Raji (cell line): ENCODE data around the gene CABYR.

ENCODE experiments used
- POLR2A ChIP-seq: IDR thresholded peaks from 2 replicates; pipeline ENCODE4 v1.6.1; 2011; ENCODE audit warnings: low read depth, low read length, control low read depth; ENCODE audit not compliant: insufficient read depth

Gene CABYR

DNA sequence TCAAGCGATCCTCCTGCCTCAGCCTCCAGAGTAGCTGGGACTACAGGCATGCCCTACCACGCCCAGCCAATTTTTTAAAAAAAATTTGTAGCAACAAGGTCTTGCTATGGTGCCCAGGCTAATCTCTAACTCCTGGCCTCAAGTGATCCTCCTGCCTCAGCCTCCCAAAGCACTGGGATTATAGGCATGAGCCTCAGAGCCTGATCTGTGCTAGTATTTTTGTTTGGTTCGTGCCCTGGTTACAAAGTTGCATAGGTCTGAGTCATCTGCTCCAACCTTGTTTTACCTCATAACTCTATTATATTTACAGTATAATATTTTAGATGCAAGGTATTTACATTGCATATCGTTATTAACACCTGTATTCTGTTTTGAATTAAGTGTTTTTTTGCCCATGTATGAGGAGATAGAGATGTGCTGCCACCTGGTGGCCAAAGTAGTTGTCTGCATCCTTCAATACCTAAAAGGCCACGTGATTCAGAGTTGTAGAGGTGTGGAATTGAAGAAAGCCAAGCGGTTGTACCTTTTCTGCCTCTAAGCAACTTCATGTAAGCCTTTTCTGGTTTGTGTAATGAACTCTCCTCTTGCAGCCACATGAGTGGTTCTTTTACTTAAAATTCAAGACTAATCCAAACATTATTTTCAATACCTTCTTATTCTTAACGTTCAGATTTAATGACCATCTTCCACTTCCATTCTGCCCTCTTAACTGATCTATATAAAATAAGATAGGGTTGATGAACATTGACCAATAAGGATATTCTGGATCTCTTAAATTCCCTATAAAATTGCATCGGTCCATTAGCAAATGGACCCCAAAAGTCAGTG, 19.9 kb upstream of the CABYR start:
- TF ChIP-seq POLR2A = no peak

DNA sequence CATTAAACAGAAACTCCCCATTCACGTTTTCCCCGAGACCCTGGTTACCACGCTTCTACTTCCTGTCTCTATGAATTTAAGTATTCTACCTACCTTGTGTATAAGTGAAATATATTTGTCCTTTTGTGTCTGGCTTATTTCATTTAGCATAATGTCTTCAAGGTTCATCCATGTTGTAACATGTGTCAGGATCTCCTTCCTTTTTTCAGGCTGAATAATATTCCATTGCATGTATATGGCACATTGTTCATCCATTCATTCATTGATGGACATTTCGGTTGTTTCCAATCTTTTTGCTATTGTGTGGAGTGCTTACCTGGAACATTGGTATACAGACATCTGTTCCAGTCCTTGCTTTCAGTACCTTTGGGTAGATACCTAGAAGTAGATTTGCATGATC, 18.2 kb upstream of the CABYR start:
- no peak for TF ChIP-seq POLR2A

DNA sequence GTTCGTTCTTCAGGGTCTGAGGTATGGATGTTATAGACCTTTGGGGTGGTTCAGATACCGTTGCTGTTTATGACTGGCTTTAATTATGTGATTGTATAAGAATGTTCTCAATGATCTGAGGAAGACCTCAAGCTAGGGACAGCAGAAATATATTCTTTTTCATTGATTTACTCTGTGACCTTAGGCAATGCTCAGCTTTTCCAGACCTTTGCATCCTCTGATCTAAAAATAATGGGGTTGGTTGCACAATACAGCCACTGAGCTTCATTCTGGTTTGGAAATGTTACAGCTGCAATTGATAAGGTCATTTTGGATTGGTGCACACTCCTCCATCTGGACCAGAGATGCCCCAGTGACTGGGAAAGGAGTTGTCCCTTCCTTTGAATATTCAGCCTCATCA, 17.2 kb upstream of the CABYR start:
- TF ChIP-seq POLR2A = no peak

DNA sequence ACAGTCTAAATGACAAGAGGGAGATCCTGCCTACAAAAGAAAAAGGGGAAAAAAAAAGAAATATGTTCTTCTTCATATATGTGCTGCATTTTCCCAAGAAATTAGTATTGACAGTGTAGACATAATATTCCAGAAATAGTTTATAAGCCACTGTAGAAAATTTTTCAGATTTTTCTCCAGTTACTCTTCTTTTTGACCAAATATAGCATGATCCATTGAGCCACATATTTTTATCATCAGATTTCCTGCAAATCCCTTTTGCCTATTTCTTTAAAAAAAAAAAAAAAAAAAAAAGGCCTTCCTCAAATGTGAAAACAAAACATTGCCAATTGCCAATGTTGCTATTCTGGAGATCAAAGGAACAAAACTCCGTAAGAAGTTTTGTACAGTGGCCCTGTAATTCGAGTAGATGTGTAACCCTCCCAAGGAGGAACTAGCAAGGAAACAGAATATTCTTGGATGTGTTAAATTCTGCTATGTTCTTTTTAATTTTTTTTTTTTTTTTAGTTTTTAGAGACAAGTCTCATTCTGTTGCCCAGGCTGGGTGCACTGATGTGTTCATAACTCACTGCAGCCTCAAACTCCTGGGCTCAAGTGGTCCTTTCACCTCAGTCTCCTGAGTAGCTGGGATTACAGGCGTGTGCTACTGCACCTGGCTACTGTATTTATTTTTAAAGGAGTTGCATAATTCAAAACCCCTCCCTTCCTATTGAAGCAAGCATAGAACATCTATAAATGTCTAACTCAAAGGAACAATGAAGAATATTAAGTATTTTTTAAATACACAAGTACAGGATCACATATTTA, 12.5 kb upstream of the CABYR start:
- TF ChIP-seq POLR2A = no peak

DNA sequence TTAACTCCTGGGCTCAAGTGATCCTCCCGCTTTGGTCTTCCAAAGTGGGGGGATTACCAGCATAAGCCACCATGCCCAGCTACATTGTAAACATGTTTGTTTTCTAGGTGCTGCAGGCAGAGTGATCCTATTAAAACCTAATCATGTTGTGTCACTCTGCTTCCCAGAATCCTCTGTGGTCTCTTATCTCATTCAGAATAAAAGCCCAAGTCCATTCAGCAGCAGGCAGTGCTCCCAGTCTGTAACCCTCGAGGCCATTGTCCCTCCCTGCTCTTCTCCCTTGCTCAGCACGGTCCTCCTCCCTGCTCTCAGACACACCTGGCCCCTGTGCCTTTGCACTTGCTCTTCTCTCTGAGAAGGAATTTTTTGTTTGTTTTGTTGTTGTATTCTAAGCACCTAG, 11.1 kb upstream of the CABYR start:
- TF ChIP-seq POLR2A = no peak

DNA sequence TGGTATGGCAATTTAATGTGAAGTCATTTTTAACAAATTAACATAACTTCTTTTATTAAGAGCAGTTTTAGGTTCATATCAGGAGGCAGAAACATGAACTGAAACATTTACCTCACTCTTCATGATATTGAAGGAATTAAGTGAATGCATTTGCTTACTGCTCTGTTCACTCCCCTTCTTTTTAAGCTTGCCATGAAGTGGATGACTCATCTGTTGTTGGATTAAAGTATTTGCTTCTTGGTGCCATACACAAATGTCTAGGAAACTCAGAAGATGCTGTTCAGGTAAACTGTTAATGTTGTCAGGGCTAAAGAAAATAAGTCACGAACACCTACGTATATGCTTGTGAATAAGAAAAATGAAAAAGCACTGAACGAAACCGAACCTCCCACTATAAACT, 10.2 kb upstream of the CABYR start:
- TF ChIP-seq POLR2A = no peak

DNA sequence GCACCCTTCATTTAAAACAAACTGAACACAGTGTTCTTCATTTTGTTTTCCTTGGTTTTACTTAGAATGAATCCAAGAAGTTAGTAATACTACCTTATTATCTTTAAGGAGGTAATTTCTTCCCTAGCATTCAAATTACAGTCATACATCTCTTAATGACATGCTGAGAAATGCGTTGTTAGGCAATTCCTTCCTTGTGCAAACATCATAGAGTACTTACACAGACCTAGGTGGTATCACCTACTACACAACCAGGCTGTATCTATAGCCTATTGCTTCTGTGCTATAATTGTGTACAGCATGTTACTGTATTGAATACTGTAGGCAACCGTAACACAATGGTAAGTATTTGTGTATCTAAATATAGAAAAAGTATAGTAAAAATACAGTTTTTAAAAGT, 8.4 kb upstream of the CABYR start:
- TF ChIP-seq POLR2A = no peak

DNA sequence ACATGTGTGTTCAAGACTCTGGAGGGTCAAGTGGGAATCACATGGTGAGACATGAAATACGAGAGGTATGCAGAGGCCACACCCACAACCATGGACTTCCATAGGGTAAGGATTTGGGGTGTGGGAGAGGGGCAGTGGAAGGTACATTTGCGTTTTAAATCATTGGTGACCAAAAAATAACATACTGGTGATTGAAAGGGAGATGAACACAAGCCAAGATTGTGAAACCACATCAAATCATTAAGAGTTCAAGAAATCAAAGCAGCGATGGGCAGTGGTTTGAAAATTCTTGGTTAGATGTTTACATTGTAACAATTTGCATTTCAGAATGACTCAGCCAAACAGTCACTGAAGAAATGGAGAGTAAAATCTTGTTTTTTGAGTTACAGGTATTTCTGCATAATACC, 1.9 kb upstream of the CABYR start:
- TF ChIP-seq POLR2A = no peak

DNA sequence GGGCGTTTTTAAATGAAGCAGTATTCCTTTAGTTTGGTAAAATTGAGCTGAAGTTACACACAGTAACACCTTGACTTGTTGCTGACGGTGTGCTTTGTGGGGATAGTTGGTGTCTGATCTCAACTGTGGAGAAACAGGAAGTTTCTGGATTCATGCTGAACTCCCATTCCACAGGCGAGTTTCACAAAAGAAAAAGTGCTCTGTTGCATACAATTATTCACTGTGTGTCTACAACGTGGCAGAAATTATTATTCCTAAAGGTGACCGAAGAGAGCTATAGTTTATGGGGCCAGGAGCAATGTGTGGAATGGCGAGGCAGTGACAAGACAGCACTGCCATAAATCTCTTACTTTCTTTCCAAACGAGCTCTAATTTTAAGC, 463 bp upstream of the CABYR start:
- no peak for TF ChIP-seq POLR2A

DNA sequence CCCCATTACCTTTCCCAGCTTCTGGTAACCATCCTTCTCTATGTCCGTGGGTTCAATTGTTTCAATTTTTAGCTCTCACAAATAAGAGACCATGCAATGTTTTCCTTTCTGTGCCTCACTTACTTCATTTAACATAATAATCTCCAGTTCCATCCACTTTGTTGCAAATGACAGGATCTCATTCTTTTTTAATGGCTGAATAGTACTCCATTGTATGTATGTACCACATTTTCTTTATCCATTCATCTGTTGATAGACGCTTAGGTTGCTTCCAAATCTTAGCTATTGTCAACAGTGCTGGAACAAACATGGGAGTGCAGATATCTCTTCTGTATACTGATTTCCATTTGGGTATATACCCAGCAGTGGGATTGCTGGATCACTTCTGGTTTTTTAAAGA, 1.8 kb downstream of the CABYR start:
- no peak for TF ChIP-seq POLR2A

DNA sequence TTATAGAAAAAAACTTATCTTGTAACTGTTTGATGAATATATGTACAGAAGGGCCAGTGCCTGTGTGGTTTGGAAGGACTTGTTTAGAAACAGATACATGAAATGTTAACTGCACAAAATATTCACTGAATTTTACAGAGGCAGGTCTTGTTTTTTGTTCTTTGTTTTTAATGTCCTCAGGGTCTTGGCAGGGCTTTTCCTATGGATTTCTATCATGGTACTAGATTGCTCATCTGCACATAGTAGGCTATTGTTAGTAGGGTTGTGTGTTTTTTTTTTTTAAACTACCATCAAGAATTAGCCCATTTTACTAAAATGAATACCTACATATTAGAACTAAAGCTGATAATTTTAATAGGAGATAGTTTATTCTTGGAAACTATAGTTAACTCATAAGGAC, 3.5 kb downstream of the CABYR start:
- no peak for TF ChIP-seq POLR2A

DNA sequence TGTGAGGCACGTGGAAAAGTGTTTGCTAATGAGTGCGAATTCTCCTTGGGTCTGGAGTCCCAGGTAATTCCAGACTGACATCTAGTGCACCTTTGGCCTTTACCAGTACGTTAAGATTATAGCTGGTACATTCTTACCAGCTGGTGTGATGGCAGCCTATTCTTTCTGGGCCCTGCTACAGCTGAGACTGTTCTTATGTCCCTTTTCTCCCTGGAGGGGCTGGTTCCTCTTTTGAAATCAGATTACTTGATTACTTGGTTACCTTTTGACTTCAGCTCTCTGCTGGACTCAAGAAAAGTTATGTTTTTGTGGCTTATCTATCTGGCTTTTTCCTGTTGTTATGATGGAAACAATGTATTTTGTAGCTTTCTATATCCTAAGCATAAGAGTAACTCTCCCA, 14.5 kb downstream of the CABYR start:
- TF ChIP-seq POLR2A = no peak

DNA sequence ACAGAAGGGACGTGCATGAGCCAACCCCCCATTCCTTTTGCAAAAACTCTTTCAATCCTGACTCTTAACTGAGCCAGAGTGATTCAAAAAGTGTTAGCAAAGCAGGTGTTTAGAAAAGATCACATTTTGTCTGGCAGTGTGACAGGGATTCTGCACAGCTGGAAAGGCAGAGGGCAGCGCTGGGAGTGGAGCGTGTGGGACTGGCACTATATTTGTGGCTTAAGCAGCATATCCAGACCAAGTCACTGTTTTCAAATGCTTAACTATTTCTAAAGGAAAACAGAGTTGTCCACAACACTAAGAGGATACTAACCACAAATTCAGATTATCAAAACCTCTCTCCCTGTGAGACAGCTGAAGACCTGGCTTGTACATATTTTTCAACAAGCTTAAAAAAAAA, 19.0 kb downstream of the CABYR start:
- TF ChIP-seq POLR2A = no peak

DNA sequence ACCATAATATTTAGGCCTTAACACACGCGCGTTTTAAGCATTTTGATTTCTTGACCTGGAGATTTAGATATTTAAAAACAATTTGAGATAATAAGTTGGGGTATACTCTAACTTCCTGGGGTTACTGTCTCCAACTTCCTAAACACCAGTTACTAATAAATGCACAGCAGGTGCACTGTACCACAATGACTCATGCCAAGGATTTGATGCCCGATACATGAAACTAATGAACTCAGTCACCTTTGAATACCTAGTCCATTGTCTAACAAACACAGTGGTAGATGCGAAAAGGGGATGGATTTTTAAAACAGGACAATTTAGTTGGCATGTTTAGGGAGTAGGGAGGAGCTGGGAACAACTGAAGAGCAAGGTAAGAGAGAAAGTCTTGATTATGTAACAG, 21.2 kb downstream of the CABYR start:
- no peak for TF ChIP-seq POLR2A

DNA sequence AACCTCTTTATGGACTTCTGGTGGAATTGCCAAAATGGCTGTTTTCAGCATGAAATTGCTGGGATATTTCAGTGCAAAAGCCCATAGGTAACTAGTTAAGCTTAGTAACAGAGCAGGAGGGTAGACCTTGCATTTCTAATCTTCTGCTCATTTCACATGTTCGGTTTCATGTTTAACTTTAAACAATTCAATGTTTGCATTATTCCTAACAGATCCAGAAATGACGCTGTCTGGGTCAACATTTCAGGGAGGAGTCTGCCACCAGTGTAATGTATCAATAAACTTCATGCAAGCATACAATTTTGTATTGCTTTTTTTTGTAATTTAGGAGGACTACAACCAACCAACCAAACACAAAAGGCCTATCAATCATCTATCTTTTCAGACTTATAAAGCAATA, 22.4 kb downstream of the CABYR start:
- TF ChIP-seq POLR2A = no peak

DNA sequence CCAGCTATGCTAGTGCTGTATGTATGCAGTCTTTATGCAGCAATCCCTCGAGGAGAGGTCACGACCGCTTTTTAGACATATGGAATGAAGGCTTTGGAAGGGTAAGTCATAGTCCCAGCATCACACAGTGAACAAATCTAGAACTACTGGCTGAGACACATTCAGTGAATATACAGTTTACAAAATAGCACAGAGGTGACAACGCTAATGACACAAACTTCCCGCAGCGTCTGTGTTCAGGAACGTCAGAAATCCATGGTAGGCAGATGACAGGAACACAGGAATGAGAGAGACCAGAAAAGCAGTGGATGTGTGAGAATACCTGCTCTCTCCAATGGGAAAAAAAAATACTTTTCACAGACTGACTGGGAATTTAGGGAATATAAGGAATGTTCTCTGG, 29.6 kb downstream of the CABYR start:
- TF ChIP-seq POLR2A = no peak
